GM19455 (cell line): Measurements from ENCODE around the gene TMEM158.

Experiments used
- ATAC-seq: cut with Tn5 transposase; IDR thresholded peaks from one replicate; pipeline ENCODE4 v1.9.1; 2021; ENCODE audit not compliant: unreplicated experiment

TMEM158 gene

GRCh38 chr3:45226206-45226915 is at the start of gene TMEM158:
Gene TMEM158, minus strand, starts transcription at chr3:45226287. Its CDS starts 260 bp downstream, at chr3:45226027.
- peak; percentile 87 for ATAC-seq

- ATAC-seq = no peak
Measured at GRCh38 chr3:45275006-45275704, 49.1 kb upstream of the TMEM158 start.

- no peak for ATAC-seq
Measured at GRCh38 chr3:45273681-45274515, 47.8 kb upstream of the TMEM158 start.

GRCh38 chr3:45272828-45273470 is 46.9 kb upstream of the TMEM158 start:
- ATAC-seq = no peak

- no peak for ATAC-seq
Measured at GRCh38 chr3:45272032-45272810, 46.1 kb upstream of the TMEM158 start.

GRCh38 chr3:45269952-45270351 is 43.9 kb upstream of the TMEM158 start:
- ATAC-seq = no peak

GRCh38 chr3:45267097-45267496 is 41.0 kb upstream of the TMEM158 start:
- no peak for ATAC-seq

- no peak for ATAC-seq
Measured at GRCh38 chr3:45261333-45262110, 35.4 kb upstream of the TMEM158 start.

GRCh38 chr3:45259133-45259532 is 33.0 kb upstream of the TMEM158 start:
- ATAC-seq = no peak

- no peak for ATAC-seq
Measured at GRCh38 chr3:45258317-45258716, 32.2 kb upstream of the TMEM158 start.

GRCh38 chr3:45253316-45253715 is 27.2 kb upstream of the TMEM158 start:
- no peak for ATAC-seq

GRCh38 chr3:45252826-45253225 is 26.7 kb upstream of the TMEM158 start:
- ATAC-seq = no peak

GRCh38 chr3:45249391-45249790 is 23.3 kb upstream of the TMEM158 start:
- ATAC-seq = no peak

- ATAC-seq = no peak
Measured at GRCh38 chr3:45246241-45246640, 20.2 kb upstream of the TMEM158 start.

- no peak for ATAC-seq
Measured at GRCh38 chr3:45244356-45244755, 18.3 kb upstream of the TMEM158 start.

- ATAC-seq = no peak
Measured at GRCh38 chr3:45241206-45241605, 15.1 kb upstream of the TMEM158 start.

GRCh38 chr3:45240292-45240691 is 14.2 kb upstream of the TMEM158 start:
- ATAC-seq = no peak

GRCh38 chr3:45239254-45239653 is 13.2 kb upstream of the TMEM158 start:
- ATAC-seq = no peak

- ATAC-seq = no peak
Measured at GRCh38 chr3:45236964-45237363, 10.9 kb upstream of the TMEM158 start.

GRCh38 chr3:45235409-45235808 is 9.3 kb upstream of the TMEM158 start:
- ATAC-seq = no peak
